Dermis blood vessel endothelial cell (primary cell): ENCODE results near the gene CACNA2D3. TPM values are rescaled to one million over a fixed set of nuclear protein-coding genes. Genes with fewer than 3 reads are reported as not detected.
"Not testable (repeated sequence)": the region's sequence is repeated elsewhere in the genome, so short reads cannot be mapped to it uniquely, and the experiment has no call there.

Experiments used
- DNase-seq: peaks from one replicate; pipeline ENCODE4 v3.0.0; 2010
- total RNA-seq: library from RNA; depleted of rRNA; stranded (reverse); fragments of >200 nt; gene quantifications from 2 replicates; pipeline ENCODE4 v1.2.3, GENCODE V29; 2014

CACNA2D3 gene
- total RNA-seq, 1 donor from 2014 or later = under 0.01 TPM

DNA sequence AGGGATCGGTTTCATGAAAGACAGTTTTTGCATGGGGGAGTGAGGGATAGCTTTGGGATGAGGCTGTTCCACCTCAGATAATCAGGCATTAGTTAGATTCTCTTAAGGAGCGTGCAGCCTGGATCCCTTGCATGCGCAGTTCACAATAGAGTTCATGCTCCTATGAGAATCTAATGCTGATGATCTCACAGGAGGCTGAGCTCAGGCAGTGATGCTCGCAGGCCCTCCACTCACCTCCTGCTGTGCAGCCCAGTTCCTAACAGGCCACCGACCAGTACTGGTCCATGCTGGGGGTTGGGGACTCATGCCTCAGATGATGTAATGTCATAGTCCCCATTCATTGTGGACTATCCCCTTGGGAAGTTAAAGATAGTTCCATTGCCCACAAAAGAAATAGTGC lies 255.8 kb downstream of the CACNA2D3 start:
- no peak for DNase-seq

DNA sequence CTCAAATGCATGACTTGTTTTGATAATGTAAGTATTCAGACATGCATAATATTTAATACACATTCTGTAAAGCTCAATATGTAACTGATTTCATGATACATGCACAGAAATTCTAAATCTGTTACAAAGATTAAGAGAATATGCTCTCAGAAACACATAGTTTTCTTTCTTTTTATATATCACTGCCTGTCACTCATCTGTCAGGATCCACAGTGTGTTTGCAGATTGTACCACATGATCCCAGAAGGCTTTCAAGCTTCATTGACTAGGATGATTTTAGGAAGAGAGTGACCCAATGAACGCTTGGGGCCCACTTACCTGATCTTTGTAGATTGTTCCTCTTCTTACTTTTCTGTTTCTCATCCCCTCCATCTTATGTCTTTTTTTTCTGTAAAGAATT lies 261.9 kb downstream of the CACNA2D3 start:
- DNase-seq = no peak

DNA sequence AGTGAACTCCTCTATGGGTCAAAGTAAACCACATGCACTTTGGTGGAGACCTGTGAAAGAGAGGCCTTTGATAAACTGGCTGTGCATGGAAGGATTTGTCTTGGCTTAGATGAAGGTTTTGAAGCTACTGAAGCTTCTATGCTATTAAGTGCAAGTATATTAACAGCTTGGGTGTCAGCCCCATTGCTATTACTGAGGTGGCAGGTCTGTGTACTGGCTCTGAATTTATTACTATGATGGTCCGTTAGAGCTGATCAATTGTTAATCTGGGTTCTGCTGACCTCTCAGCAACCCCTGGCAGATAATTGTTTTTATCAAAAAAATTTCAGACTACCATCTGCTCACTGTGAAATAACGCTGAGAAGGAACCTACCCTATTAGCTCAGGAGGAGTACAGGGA lies 268.2 kb downstream of the CACNA2D3 start:
- no peak for DNase-seq

DNA sequence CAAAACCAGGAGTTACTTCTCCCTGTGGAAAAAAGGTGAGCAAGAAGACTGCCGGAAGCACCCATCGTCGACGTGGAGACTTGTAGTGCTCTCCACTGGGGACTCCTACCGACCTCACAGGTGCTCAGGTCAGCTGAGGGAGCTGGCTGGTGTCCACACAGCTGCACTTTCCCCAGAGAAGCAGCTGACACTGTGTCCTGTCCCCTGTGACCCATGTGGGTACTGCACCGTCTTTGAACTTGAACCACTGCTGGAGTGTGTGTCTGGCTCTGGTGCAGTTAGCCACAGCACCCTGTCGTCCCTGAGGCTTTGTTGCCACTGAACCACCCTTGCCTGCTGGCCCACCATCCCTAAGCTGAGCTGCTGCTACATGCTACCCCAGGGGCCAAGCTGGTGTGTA lies 270.8 kb downstream of the CACNA2D3 start:
- no peak for DNase-seq

DNA sequence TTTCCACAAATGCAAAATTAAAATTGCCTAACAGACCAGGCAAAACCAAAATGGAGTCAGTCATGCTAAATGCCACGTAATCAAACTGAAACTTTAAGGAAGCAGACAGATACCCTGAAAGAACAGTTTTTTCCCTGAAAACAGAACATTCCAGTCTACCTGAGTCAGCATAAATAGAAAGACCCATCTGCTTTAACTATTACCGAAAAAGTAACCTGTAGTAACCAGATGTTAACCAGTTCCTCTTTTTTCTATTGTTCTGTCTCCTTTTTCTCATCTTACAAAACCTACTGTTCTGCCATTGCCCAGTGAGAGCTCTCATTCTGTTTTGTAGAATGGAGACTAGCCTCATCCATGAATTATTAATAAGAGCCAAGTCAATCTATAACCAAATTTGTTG lies 286.0 kb downstream of the CACNA2D3 start:
- DNase-seq = no peak

DNA sequence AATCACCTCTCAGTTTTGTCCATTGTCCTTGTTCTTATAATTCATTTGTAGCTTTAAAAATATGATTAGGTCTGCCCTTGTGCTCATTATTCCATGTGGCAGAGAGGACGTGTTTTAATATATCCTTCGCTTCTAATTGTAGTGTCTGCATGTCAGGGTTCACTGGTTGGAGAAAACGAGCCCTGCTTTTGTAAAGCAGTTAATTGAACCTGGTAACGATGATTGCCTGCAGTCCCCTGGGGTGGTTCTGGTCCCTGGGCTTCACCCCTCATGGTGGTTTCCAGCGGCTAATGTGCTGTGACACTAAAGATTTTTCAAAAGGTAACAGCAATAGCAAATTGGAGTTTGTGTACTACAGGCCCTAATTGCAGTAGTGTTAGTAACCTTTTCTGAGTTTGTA lies 299.6 kb downstream of the CACNA2D3 start:
- DNase-seq = no peak

DNA sequence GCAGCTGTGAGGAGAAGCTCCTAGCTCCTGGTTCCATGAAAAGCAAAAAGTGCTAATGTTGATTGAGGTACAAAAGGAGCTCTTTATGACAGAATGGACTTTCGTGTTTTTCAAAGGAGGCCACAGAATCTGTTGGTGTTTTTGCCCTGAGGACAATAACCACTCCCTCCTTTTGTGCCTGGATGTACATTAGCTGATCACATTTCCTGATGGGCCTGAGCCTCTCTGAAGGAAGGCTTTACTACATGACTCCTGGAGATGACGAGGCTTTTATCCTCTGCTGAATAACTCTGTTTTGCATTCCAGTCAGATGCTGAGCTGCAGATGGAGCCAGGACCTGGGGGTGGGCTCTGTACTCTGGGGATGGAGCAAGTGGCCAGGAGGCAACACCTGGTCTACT lies 301.9 kb downstream of the CACNA2D3 start:
- no peak for DNase-seq

DNA sequence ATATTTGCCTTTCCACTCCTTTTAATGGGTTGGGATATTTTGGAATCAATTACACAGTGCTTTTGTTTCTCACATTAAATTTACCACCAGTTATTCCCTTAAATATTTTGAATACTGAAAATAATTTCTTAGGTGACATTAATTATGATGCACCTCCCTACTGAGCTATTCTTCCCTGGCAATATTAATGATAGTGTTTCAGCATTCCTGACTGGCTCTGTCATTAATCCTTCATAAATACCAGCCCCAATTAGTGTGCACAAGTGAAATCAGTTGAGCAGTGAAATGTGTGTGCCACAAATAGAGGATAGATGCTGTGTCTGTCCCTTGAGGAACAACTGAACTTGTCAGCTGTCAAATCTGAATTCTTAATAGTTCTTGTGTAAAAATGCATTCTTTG lies 304.0 kb downstream of the CACNA2D3 start:
- no peak for DNase-seq

DNA sequence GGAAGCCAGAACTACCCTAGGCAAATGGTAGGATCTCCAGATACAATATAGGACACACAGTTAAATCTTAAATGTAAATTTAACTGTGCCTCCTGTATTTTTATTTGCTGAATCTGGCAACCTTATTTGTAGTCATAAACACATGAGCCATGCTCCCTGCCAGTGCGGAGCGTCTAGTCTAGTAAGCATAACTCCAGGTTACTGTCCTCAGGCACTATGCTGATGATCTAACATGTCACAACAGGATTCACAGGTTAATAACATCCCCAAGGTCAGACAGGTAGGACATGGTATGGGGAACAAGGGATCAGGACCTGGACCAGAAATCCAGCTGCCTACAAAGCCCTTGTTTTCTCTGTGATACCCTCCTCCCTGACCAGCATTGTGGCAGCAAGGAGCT lies 305.1 kb downstream of the CACNA2D3 start:
- no peak for DNase-seq

DNA sequence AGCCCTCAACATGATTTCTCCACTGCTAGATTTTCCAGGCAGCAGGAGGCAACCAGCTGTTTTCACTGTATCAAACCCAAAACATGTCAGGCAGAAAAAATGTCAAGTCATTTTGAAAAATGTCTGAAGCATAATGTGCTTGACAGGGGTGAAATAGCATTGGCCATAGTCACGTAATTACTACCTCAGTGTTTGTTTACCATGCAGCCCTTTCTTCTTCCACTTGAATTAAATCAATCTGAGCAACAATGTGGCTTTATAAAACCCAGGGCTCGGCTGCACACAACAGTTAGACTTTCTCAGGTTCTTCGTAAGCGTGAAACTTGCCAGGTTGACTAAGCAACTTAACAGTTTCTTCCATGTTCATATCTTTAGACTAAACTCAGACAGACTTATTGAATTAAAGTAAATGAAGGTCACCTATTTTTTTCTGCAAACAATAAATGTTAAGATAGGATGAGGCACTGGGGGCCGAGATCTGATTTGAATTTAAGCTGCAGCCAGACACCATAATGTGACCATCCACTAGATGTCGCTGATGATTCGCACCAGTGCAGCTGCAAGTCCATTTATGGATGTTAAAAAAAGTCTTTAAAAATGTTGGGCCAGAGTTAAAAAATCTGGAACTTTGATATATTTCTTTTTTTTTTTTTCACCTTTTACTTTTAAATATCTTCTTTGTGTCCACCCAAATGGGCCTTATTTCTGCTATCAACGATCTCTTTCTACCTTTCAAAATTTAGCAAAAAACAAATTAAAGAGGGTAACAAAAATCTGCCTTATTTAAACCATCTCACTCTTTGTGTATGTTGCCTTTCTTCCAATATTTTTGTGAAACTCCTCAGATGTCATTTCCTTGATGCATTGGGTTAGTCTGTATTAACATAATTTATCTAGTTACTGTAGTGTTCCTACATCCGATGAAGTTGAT lies 305.9 kb downstream of the CACNA2D3 start:
- DNase-seq = peak; percentile 77

DNA sequence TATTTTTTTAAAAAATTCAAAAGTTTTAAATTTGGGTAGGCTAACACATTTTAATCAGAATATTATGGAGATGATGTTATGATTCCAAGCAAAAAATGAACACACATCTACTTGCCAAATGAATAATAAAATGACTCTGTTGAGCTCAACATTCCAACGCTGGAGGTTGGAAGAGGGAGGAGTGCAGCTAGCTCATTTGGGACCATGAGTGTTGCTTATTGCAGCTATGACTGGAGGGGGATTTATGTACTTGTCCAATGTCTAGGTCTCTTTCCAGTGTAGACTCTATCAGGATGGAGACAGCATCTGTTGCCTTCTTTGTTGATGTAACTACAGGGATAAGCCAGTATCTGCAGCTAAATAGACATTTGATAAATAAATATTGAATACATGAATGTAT lies 310.6 kb downstream of the CACNA2D3 start:
- no peak for DNase-seq

DNA sequence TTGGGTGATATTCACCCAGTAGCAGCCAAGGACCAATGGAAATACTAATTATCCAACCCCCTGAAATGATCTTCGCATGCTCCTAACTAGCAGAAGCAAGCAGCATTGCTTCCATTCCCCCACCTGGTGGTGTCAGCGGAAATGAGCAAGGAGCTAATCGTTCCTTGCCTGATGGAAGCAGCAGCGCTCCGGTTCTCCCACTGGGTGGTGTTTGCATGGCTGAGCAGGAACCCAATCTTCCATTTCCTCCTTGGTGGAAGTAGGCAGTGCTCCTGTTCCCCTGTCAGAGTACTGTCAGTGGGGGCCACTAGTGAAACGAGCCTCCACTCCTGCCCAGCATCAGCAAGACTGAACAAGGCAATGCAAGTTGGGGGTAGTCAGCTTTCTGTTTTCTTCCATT lies 311.5 kb downstream of the CACNA2D3 start:
- DNase-seq = no peak

DNA sequence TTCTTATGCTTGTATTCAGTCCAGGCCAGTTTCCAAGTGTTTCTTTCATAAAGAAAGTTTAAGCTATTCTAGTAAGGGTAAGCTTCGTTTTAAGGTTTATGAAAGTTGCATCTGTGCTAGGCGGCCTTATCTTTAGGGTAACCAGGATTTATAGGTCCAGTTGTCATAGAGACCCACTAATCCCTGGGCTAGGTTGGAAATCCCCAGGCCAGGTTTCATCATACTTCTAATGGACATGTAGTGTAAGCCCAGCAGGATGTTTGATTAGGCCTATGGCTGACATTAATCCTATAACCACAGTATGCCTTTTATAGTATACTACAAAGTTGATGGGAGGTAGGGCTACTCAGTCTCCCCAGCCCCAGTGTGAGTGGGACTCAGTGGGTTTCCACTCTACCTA lies 312.4 kb downstream of the CACNA2D3 start:
- no peak for DNase-seq

DNA sequence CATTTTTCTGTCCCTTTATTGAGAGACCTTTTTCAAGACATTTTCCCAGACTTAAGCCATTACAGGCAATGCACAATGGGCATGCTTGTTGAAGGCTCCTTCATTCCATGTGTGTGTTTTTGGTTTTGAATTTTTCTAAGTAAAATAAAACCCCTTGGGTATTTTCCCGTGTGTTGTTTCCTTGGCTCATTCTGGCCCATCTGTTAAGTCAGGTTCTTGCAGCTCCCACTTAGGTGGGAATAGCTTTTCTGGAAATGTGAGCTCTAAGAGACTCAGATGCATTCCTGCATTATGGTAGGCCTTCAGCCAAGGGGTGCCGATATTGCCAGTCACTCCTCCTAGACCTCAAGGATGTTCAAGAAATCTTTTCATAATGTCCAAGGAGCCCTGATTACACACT lies 314.9 kb downstream of the CACNA2D3 start:
- no peak for DNase-seq

DNA sequence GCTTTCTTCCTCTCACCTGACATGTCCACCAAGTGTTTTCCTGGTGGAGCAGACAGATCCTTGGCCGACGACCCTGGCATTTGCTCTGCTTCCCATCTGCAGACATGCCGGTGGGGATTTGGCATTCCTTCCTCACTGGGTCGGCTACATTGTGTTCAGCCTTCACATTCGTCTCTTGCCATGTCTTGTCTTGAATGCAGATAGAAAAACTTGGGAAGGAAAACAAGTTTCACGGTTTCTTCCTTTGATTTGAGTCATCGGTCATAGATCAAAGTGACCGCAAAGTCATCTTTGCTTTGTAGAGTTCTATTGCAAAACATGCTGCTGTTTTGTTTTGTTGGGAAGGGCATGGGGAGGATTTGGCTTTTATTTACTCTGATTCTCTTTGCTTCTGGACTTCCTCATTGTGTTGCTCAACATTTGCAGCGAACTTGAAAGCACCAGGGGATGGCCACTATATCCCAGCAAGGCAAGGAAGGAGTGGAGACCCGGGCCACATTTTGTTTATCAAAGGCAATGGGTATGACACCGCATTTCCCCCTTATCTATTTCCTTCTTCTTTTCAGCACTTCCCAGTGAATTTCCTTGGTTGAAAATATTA lies 321.3 kb downstream of the CACNA2D3 start:
- DNase-seq = no peak

DNA sequence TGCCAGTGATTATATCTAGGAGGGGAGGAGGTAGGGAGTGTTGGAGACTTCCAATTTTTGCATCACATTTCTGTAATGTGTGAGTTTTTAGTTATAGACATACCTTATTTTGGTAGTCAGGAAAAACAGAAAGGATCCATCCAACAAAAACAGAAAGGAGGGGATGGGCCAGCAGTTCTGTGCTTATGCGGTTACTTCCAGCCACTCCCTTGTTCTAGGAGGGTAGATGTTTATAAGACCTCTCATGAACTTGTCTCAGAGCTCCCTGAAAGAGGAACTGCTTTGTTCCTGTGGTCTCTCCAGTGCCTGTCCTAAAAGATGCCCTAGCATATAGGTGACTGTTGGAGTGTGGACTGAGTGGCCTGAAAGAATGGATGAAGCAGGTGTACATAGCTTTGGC lies 323.3 kb downstream of the CACNA2D3 start:
- no peak for DNase-seq

DNA sequence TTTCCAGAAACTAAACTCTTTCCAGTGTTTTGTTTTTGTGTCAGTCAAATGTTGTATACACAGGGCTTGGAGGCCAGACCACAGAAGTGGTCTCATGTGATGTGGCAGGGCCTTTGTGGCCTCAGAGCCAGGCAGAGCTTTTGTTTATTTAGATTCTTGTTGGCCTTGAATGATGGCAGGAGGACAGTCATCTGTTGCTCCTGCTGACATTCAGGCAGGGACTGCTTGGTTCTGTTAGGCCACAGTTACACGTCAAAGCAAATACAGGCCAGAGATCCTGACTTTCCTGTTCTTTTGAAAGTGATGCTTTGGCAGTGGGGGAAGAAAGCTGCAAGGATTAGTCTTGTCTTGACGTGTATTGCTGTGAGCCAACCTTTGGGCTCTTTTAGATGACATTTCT lies 325.1 kb downstream of the CACNA2D3 start:
- DNase-seq = no peak

DNA sequence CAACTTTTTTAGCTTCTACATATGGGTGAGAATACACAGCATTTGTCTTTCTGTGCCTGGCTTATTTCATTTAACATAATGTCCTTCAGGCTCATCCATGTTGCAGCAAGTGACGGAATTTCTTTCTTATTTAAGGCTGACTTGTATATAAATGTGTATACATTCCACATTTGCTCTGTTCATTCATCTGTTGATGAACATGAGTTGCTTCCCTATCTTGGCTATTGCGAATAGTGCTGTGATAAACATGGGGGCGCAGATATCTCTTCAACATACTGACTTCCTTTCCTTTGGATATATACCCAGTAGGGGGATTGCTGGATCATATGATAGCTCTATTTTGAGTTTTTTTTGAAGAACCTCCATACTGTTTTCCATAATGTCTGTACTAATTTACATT lies 332.5 kb downstream of the CACNA2D3 start:
- DNase-seq = no peak

DNA sequence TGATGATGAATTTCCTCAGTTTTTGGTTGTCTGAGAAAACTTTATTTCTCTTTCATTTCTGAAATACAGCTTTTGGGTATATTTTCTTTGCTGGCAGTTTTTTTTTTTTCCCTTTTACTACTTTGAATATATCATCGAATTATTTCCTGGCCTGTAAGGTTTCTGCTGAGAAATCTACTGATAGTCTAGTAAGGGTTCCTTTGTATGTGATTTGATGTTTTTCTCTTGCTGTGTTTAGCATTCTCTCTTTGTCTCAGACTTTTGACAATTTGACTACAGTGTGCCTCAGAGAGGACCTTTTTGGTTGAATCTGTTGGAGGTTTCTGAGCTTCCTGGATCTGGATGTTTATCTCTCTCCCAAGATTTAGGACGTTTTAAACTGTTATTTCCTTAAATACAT lies 336.0 kb downstream of the CACNA2D3 start:
- DNase-seq = no peak

DNA sequence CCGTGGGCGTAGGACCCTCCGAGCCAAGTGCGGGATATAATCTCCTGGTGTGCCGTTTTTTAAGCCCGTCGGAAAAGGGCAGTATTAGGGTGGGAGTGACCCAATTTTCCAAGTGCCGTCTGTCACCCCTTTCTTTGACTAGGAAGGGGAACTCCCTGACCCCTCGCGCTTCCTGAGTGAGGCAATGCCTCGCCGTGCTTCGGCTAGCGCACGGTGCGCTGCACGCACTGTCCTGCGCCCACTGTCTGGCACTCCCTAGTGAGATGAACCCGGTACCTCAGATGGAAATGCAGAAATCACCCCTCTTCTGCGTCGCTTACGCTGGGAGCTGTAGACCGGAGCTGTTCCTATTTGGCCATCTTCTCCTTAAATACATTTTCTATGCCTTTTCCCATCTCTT lies 342.2 kb downstream of the CACNA2D3 start:
- not testable (repeated sequence) for DNase-seq

DNA sequence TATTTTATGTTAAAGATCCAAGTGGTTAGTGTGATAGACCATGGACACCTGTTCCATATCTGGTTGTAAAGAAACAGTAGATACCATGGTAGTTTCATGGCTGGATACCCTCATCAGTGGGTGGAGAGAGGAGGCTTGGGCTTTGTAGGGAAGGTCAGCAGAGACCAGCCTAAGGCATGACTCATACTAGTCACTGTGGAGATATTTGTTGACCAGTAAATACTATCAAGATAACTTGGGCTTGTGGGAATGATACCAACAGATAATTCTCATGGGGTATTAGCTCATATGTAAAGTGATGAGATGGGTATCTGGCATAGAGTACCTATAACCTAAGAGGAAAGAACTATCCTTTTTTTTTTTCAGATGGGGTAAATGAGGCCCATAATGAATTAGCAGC lies 354.5 kb downstream of the CACNA2D3 start:
- DNase-seq = no peak

DNA sequence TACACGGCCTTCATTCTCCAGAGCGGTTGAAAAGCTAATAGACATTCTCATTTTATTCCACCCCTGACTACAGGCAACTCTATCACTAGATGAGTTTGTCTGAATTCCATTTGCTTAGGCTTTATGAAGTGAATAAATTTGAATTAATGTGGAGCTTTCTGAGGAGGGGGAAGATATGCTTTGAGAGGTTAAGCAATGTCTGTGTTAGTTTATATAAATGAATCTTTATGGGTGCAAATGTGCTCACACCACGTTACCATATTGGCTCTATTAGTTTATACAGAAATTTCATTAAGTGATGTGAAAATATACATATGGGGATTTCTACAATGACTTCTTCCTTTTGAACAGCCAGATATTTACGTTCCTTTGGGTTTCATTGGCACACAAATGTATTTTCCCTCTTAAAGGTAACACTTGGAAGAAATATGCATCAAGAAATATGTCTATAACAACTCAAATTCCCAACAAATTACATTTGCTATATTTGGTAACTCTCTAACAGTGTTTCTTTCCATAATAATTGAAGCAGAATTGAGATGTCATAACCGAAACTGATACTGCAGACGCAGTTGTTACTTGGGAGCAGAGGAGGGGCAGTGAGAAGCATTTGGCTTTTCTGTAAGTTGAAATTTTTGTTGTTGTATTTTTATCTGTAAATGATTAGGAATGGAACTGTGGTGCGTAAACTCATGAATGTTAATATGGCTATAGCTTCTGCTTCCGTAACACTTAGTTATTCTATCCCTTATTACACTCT lies 359.4 kb downstream of the CACNA2D3 start:
- no peak for DNase-seq

DNA sequence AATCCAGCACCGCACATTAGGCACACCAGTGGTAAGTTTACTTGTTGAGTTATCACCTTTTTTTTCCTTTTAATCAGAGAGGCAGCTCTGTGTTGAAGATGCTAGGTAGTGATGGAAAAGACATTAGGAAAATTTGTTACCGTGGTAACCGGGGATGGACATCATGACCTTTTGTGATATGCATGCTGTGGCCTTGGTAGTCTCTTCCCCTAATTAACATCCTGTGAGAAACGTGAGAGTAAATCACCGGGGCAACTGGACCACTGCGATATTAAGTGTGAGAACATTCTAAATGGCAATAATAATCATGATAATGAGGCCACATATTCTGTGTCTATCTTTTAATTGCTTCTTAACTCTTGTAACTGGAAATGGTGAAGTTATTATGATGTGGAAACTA lies 362.0 kb downstream of the CACNA2D3 start:
- no peak for DNase-seq

DNA sequence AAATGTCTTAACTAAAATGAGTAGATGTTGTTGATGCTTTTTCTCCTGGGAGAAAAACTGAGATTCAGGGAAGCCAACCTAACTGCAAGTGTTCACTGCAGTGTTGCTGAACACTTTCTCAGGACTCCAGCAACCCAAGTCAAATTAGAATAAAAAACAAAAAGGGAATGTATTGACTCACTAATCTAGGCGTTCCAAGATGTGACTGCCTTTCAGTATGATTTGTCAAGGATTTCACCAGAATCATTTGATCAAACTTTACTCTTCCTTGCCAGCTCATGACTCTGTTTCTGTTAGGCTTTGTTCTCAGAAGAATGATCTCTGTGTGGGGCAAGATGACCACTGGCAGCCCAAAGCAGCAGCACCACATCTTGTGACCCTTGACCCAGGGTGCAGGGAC lies 364.0 kb downstream of the CACNA2D3 start:
- no peak for DNase-seq
